ENCODE measurements around the gene KRTAP19-8.

GRCh38 chr21:31022306-31022705 is 16.0 kb downstream of the KRTAP19-8 start:
- TF ChIP-seq POLR2A (IDR thresholded peaks at IDR 0.05) (no peak), POLR2AphosphoS5 (IDR thresholded peaks at IDR 0.05; ENCODE audit: insufficient read depth in 1 of 2, low read depth in 1 of 2) (no peak), CTCF (IDR thresholded peaks at IDR 0.05) (no peak)
